ENCODE measurements around the gene CCP110.

CCP110 gene, protein sequence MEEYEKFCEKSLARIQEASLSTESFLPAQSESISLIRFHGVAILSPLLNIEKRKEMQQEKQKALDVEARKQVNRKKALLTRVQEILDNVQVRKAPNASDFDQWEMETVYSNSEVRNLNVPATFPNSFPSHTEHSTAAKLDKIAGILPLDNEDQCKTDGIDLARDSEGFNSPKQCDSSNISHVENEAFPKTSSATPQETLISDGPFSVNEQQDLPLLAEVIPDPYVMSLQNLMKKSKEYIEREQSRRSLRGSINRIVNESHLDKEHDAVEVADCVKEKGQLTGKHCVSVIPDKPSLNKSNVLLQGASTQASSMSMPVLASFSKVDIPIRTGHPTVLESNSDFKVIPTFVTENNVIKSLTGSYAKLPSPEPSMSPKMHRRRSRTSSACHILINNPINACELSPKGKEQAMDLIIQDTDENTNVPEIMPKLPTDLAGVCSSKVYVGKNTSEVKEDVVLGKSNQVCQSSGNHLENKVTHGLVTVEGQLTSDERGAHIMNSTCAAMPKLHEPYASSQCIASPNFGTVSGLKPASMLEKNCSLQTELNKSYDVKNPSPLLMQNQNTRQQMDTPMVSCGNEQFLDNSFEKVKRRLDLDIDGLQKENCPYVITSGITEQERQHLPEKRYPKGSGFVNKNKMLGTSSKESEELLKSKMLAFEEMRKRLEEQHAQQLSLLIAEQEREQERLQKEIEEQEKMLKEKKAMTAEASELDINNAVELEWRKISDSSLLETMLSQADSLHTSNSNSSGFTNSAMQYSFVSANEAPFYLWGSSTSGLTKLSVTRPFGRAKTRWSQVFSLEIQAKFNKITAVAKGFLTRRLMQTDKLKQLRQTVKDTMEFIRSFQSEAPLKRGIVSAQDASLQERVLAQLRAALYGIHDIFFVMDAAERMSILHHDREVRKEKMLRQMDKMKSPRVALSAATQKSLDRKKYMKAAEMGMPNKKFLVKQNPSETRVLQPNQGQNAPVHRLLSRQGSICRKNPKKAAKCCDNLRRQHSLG

DNA sequence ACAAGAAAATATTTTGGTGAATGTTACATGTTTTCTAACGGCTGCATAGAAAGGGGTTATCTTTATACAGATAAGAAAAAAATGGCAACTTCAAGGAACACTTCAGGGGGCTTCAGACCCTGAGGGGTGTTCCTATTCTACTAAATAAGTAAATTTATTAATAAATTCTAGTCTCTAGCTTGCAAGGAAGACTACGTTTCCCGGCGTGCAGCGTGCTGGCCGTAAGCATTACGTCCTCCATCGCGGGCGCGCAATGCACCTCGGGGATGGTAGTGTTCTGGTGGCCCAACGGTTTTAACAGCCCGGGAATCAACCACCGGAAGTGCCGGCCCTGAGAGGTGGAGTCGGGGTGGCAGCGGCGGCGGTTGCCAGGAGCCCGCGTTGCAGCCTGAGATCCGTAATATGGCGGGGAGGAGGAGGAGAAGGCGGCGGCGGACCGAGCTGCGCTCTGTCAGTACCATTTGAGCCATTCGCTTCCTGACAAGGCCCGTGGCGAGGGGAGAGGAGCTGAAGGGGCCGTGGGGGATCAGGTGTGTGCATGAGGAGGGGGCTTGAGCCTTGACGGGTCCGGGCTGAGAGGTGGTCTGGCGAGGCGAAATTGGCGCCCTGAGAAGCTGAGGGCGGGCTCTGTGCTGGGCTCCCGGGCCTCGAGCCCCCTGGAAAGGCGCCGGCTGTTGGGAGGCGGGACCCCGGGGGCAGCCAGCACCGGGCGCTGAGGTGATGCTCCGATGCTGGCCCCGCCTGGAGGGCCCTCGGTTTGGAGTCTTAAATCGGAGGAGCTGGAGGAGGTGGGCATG is at the start of gene CCP110:
Gene CCP110, plus strand, starts transcription at position 384 of the 797 bp plus-strand sequence. CDS start 3,940 bp downstream, outside the sequence.
- peak; percentile 95 to 96 for DNase-seq

DNA sequence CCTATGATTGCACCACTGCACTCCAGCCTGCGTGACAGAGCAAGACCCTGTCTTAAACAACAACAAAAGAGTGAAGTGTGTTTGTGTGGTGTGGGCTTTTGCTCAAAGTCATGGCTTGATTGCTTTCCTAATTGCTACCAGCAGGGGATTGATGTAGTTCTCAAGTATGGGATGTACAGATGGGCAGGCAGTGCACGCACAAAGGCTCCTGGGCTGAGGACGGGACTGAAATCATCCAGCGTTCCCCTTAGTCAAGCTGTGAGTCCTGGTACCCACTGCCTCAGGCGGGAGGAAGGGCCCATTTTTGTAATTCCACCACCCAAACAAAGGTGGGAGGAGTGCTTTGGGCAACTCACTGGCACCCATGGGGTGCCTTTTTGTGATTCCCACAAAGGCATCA is 49.1 kb upstream of the CCP110 start:
- DNase-seq: no peak

DNA sequence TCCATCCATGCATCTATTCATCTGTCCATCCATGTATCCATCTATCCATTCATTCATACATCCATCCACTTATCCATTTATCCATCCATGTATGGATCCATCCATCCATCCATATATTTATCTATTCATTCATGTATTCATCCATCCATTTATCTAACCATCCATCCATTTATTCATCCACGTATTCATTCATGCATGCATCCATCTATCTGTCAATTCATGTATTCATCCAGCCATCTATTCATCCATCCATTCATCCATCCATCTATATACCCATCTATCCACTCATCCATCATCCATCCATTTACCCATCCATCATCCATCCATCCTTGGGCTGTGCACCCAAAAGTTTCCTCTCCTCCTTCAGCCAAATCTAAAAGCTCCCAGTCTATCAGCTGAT is 45.2 kb upstream of the CCP110 start:
- no peak for DNase-seq

DNA sequence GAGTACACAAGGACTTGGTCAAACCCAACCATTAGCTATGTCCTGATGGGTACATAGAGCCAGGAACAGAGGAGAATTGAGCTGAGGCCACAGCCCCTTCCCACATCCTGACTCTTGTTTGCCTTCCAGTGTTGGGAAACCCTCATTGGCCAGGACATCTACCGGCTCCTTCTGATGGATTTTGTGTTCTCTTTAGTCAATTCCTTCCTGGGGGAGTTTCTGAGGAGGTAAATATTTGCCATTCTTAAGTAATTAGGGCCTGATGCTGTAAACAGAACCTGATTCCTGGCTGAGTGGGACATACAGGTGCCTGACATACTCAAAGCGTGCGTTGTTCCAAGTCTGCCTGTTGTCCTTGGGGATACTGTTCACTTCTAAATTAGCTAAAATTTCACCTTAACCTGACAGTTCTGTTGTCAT is 44.4 kb upstream of the CCP110 start:
- no peak for DNase-seq

DNA sequence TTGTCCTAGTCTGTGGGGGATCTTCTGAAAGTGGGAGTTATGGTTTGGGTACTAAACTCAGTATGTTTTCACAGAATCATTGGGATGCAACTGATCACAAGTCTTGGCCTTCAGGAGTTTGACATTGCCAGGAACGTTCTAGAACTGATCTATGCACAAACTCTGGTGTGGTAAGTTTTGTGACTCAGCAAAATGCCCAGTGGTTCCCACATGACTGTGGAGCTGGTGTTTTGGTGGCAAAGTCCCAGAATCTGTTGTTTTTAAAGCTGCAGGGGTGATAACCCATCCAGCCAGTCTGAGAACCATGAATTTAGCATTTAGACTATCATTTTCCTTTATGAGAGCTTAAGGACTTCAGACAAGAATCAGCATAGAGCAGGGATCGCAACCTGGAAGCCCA is 42.4 kb upstream of the CCP110 start:
- no peak for DNase-seq

DNA sequence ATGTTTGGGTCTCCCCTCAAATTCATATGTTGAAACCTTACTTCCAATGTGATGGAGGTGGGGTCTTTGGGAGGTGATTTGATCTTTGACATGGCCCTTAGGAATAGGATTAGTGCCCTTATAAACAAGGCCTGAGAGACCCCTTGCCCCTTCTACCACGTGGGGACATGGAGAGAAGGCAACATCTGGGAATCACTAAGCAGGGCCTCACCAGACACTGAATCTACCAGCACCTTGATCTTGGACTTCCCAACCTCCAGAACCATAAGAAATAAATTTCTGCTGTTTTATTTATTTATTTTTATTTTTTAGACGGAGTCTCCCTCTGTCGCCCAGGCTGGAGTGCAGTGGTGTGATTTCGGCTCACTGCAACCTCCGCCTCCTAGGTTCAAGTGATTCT is 42.0 kb upstream of the CCP110 start:
- DNase-seq: no peak

DNA sequence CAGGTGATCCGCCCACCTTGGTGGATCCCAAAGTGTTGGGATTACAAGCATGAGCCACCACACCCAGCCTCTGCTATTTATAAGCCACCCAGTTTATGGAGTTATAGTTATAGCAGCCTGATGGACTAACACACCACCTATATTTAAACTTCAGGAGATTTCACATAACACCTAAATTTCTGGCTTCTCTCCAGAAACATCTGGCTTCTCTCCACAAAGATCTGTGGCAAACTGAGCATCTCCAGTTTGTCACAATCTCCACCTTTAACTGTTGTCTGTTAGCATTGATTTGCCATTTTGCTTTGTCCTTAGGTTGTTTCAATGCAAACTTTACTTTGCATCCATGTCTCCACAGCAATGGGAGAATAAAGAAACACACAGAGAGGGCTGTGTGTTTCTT is 41.5 kb upstream of the CCP110 start:
- DNase-seq: no peak

DNA sequence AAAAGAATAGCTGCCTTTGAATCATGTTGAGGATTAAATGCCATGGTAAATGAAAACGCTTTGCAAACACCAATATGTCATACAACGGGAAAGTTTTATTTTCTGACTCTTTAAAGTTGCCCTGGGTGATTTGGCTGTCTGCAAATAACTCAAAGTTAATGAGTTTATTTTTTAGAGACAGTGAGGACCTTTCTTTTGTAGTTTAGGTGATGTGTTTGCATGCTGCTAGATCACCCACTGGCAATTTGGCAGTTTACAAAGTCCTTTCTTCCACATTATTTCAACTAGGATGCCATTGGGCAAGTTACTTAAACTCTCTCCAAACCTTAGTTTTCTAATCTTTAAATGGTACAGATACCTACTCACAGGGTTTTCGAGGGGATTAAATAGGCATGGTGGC is 39.6 kb upstream of the CCP110 start:
- no peak for DNase-seq

DNA sequence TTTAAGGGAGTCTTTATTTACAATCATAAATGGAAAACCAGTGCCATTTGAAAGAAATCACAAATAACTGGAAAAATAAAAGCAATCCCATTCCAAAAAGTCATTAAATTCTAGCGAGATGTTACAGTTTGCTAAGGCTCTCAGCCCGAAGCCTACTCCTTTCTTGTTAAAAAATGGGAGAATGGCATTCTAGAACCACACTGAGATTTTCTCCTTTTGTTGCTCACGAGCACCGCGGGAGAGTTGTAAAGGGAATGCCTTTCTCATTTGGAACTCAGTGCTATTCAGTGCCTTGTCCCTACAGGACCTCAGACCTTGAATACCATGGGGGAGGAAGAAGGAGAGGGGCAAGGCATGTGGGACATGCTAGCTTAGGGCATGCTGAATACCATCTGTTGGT is 38.1 kb upstream of the CCP110 start:
- DNase-seq: no peak

DNA sequence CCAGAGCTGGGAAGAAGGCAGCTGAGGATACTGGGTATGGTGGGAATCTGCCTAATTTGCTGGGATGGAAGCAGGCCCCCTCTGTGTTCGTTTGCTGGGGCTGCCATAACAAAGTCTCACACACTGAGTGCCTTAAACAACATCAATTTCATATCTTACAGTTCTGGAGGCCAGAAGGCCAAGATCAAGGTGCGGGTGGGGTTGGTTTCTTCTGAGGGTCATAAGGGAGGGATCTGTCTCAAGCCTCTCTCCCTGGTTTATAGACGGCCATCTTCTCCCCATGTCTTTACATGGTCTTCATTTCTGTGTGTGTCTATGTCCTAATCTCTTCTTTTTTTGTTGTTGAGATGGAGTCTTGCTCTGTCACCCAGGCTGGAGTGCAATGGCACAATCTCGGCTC is 37.7 kb upstream of the CCP110 start:
- DNase-seq: no peak

DNA sequence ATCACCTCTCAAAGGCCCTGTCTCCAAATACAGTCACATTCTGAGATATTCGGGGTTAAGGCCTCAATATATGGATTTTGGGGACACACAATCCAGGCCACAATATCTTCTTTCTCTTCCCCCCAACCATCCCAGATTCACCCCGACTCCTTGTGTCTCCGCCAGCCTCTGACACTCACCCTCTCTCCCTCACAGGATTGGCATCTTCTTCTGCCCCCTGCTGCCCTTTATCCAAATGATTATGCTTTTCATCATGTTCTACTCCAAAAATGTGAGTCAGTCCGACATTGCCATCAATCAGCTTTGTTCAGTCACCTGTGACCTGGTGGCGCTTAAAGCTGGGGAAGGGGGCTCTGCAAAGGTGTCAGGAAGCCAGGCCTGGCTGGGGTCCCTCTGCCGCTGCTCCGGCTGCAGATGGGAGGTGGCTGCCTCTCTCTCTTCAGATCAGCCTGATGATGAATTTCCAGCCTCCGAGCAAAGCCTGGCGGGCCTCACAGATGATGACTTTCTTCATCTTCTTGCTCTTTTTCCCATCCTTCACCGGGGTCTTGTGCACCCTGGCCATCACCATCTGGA is 36.9 kb upstream of the CCP110 start:
- no peak for DNase-seq

DNA sequence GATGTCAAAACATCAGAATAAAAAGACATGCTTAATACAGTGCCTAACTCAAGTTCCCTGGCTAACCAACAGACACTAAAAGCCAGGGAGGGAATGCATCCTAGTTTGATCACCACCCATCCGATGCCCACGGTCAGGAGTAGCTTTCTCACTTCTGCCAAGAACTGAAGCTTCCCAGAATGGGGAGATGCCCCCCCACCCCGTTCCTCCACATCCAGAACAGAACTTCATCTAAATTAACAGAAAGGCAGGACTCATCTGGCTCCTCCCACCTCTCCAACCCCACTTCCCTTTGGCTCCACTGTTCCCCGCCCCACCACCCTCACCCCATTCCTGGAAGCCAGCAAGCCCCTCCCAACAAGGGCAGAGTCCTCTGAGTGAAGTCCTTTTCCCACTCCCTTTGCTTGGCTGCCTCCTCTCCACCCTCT is 35.5 kb upstream of the CCP110 start:
- DNase-seq: no peak

DNA sequence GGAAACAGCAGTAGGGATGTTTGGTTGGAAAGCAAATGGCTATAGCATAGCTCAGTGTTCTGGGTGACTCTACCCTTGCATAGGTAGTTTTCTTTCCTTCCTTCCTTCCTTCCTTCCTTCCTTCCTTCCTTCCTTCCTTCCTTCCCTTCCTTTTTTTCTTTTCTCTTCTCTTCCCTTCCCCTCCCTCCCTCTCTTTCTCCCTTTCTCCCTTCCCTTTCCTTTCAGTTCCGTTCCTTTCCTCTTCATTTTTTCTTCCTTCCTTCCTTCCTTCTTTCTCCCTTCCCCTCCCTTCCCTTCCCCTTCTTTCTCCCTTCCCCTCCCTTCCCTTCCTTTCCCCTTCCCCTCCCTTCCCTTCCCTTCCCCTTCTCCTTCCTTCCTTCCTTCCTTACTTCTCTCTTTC is 33.1 kb upstream of the CCP110 start:
- DNase-seq: no peak

DNA sequence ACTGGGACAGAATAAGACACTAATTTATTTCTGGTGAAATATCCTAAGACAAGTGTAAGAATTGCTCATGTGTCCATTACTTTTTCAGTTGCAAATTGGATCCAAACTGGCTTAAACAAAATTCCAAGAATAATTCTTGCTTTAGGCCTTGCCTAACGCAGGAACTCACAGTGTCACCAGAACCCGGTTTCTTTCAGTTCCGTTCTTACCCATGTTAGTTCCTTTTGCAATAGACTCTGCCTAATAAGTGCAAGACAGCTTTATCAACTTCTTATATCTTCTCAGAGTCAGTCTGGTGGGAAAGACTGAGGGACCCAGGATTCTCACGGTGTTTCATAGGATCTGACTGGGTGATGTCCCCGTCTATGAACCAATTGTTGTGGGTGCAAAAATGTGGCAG is 26.6 kb upstream of the CCP110 start:
- DNase-seq: no peak

DNA sequence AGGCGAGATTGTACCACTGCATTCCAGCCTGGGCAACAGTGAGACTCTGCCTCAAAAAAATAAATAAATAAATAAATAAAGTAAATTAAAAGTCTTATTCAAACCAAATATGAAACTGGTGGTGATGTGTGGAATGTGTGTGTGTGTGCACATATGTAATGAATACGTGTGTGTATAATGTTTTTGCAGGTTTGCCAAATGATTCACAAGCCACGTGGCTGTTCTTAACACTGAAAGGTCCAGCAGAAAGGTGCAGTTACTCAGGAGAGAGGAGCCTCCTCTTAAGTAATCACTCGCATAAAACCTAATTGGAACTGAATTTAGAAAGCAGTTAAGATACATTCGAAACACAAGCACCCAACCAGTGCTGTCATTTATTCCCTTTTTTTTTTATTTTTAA is 24.7 kb upstream of the CCP110 start:
- DNase-seq: no peak

DNA sequence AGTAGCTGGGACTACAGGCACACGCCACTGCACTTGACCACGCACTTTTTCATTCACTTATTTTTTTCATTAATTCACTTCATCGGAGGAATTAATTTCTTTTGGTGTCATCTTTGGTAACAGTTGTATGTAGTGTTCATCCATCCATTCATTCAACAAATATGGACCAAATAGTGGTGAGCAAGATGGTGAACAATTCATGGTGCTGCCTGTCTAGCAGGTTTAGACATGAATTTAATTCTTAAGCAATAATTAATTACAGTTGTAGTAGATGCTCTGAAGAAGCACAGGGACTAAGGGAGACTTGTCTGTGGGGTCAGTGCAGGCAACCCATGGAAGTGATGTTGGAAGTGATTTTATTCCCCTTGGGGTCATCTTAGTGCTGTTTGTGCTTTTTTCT is 24.3 kb upstream of the CCP110 start:
- DNase-seq: no peak

DNA sequence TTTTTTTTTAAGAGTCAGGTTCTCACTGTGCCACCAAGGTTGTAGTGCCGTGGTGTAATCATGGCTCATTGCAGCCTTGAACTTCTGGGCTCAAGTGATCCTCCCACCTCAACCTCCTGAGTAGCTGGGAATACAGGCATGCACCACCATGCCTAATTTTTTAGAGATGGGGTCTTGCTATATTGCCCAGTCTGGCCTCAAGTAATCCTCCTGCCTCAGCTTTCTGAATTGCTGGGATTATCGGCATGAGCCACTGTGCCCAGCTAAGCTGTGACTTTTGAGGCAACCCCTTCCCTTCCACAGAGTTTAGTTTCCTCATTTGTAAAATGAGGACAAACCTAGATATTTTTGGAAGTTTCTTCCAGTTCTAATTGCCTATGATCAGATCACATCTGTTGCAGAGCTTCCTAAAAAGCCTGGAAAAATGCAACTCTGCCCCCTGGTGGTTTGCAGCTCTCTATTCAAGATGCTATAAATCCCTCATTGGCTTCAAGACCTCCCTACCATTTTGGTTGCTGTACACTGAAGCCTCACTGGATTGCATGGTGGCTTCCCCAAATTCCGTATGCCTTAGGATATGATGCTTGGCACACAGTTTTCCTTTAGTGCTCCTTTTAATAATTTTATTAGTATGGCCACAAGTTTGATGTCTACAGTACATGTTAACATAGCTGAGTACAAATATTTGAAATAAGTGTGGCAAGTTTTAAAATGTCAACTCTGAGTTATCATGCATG is 21.2 kb upstream of the CCP110 start:
- peak; percentile 76 to 81 for DNase-seq

DNA sequence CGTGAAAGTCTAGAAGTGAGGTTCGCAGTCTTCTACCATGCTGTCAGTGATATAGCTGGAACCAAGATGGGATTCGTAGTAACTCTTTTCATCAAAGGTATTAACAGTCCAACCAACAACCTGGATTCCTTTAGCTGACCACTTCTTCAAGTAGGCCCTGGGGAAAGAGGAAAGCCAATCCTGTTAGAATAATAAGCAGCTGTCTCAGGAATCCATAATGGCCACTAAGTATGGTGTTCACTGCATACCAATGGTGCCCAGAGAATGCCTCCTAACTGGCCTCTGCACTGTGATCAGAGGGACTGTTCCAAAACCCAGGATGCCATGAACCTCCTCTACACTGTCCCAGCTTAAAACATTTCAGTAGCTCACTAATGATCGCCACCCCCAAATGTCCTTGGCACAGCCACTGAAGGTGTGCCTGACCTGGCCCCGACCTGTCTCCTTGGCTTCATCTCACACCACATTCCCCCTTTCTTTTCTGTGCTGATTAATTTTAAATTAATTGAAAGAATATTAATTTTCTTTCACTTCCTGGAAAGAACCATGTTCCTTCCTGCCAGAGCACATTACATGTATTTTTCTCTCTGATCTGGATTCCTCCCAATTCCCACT is 20.2 kb upstream of the CCP110 start:
- DNase-seq: no peak

DNA sequence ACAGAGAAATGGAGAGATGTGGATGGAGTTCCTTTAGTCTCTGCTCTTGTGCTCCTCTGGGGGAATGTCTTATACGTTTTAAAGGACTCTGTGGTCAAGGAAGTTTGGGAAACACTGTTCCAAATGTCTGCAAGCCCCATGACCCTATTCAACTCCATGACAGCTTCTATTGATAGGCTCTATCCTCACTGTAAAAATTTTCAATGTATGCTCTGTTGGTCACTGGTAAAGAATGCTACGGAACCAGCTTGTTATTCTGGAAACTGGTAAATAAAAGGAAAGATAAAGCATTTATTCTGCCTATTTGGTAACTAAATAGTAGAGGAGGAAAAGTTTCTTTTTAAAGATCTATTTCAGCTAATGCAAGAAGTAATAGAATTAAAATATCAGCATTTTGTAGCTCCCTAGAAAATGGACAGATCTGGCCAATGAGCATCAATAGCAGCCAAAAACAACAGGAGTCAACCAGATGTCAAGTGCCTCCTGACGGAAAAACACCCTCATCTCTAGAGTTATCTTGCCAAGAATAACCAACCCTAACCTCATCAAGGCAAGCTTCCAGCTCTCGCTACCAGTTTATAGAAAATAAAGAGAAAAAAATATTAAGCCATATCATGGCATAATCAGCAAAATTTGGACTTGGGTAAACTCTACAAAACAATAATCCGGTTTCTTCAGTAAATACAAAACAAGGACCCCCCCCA is 18.0 kb upstream of the CCP110 start:
- DNase-seq: no peak

DNA sequence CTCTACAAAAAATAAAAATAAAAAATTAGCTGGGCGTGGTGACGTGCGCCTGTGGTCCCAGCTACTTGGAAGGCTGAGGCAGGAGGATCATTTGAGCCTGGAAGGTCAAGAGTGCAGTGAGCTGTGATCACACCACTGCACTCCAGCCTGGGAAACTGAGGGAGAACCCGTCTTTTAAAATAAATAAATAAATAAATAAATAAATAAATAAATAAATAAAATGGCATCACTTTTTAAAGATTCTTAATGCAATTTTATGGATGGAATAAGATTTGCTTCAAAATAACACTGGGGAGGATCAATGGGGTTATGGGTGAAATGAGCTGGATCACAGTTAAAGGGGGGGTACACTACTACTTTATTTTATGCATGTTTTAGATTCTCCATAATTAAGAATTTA is 16.8 kb upstream of the CCP110 start:
- DNase-seq: no peak

DNA sequence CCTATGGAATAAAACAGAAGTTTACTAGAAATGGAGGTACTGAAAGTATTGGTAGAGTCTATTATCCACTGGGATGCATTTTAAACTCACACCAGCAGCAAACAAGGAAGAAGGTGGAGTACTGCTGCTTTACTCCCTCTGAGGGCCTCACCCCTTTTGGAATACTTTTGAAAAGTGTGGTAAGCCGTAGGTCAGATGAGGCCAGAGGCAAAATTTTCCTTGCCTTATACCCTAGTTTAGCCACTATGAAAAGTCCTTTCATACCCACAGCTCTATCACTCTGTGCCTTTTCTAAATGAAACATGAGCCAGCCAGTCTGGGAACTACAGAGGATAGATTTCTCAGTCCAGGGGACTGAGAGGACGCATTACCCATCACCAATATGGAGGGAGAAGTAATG is 15.9 kb upstream of the CCP110 start:
- DNase-seq: no peak
